SK-N-SH (cell line): ENCODE measurements around the gene MON2. TPM values are rescaled to one million over a fixed set of nuclear protein-coding genes. Genes with fewer than 3 reads are reported as not detected.

Experiments used
- CTCF ChIA-PET: fragments of 300-600, 350-600 bp; formaldehyde crosslinking; extraction: SDS; loops from one replicate; lab custom pipeline; 2021; lab: Yijun Ruan, JAX
- POLR2A ChIA-PET: fragments of 350-600 bp; sonication (Branson Sonifier 250); formaldehyde crosslinking; extraction: SDS; loops from one replicate; lab custom pipeline; 2020; ENCODE audit warnings: antibody characterized with exemption, inconsistent platforms; lab: Yijun Ruan, JAX
- DNase-seq: peaks from one replicate; pipeline ENCODE4 v3.0.0; 2012
- H2AFZ ChIP-seq: fragments of 200-600 bp; sonication (generic); 2 replicates; pipeline ENCODE4 v1.8.1; 2016; ENCODE audit warnings: antibody characterized with exemption, mild to moderate bottlenecking, low read depth
- H3F3A ChIP-seq: fragments of 200-600 bp; sonication (generic); replicated peaks from 2 replicates; pipeline ENCODE3; 2016; ENCODE audit warnings: antibody characterized with exemption, mild to moderate bottlenecking; ENCODE audit not compliant: insufficient read depth
- H3K27ac ChIP-seq, 2 experiments: fragments of 200-500 bp in 1 of 2; fragments of 200-600 bp in 1 of 2; sonication (Bioruptor generic) in 1 of 2; sonication (generic), shearing (Covaris generic) in 1 of 2; 2 replicates each; pipeline versions ENCODE4 v1.5.1 to v1.6.1; 2014 to 2016; ENCODE audit warnings: low read depth in 2 of 2, inconsistent platforms in 1 of 2, low read length in 1 of 2, mild to moderate bottlenecking in 1 of 2, mixed read lengths in 1 of 2
- H3K27me3 ChIP-seq: fragments of 200-600 bp; sonication (generic), shearing (Covaris generic); 2 replicates; pipeline ENCODE4 v1.6.1; 2016; ENCODE audit warnings: mixed run types; ENCODE audit not compliant: insufficient read depth
- H3K36me3 ChIP-seq, 2 experiments: fragments of 200-500 bp in 1 of 2; fragments of 200-600 bp in 1 of 2; sonication (Bioruptor generic) in 1 of 2; sonication (generic) in 1 of 2; replicated peaks in 1 of 2; 2 replicates each; pipeline versions ENCODE3 to v1.5.1; 2014 to 2016; ENCODE audit warnings: low read length in 1 of 2, mild to moderate bottlenecking in 1 of 2; ENCODE audit not compliant: insufficient read depth in 2 of 2, control insufficient read depth in 1 of 2
- H3K4me1 ChIP-seq, 2 experiments: fragments of 200-500 bp in 1 of 2; fragments of 200-600 bp in 1 of 2; sonication (Bioruptor generic) in 1 of 2; sonication (generic), shearing (Covaris generic) in 1 of 2; 2 replicates each; pipeline versions ENCODE4 v1.5.1 to v1.6.1; 2014 to 2016; ENCODE audit warnings: low read depth in 1 of 2, low read length in 1 of 2, mixed run types in 1 of 2; ENCODE audit not compliant: insufficient read depth in 2 of 2, control insufficient read depth in 1 of 2
- H3K4me2 ChIP-seq: fragments of 200-600 bp; sonication (generic), shearing (Covaris generic); 2 replicates; pipeline ENCODE4 v1.6.1; 2017; ENCODE audit warnings: mixed run types
- H3K4me3 ChIP-seq, 2 experiments: fragments of 200-500 bp in 1 of 2; fragments of 200-600 bp in 1 of 2; sonication (Bioruptor generic) in 1 of 2; sonication (generic), shearing (Covaris generic) in 1 of 2; 2 replicates each; pipeline versions ENCODE4 v1.5.1 to v1.8.1; 2014 to 2016; ENCODE audit warnings: low read depth in 2 of 2, inconsistent platforms in 1 of 2, low read length in 1 of 2, mild to moderate bottlenecking in 1 of 2, mixed read lengths in 1 of 2, moderate library complexity in 1 of 2
- H3K79me2 ChIP-seq: fragments of 200-600 bp; sonication (generic); 2 replicates; pipeline ENCODE4 v1.8.1; 2017; ENCODE audit warnings: mild to moderate bottlenecking; ENCODE audit not compliant: insufficient read depth
- H3K9ac ChIP-seq: fragments of 200-600 bp; sonication (generic); 2 replicates; pipeline ENCODE4 v1.6.1; 2017; ENCODE audit warnings: mixed run types
- H3K9me2 ChIP-seq: fragments of 200-600 bp; sonication (generic); 2 replicates; pipeline ENCODE4 v1.6.1; 2017; ENCODE audit warnings: mixed run types
- H3K9me3 ChIP-seq: fragments of 200-600 bp; sonication (generic); 2 replicates; pipeline ENCODE4 v1.6.1; 2017; ENCODE audit warnings: mixed run types, mild to moderate bottlenecking, moderate library complexity
- H4K20me1 ChIP-seq: fragments of 200-600 bp; sonication (generic); 2 replicates; pipeline ENCODE4 v1.6.1; 2017; ENCODE audit warnings: mild to moderate bottlenecking, mixed run types; ENCODE audit not compliant: insufficient read depth
- ELF1 ChIP-seq: IDR thresholded peaks from 2 replicates; pipeline ENCODE4 v1.4.0; 2012
- EP300 ChIP-seq, 2 experiments: IDR thresholded peaks; 2 replicates each; pipeline versions ENCODE4 v1.4.0 to v1.6.1; 2012; ENCODE audit warnings: borderline replicate concordance in 1 of 2, low read depth in 1 of 2, low read length in 1 of 2
- FOSL2 ChIP-seq: IDR thresholded peaks from 2 replicates; pipeline ENCODE4 v1.4.0; 2012; ENCODE audit warnings: low read depth, mild to moderate bottlenecking, moderate library complexity, borderline replicate concordance
- FOXJ3 ChIP-seq: sonication (generic); formaldehyde crosslinking; IDR thresholded peaks from 2 replicates; pipeline ENCODE4 v1.5.1; 2020; ENCODE audit warnings: mild to moderate bottlenecking, missing genetic modification reagents
- GABPA ChIP-seq: IDR thresholded peaks from 2 replicates; pipeline ENCODE4 v1.4.0; 2012; ENCODE audit warnings: low read depth, mild to moderate bottlenecking
- GATA2 ChIP-seq: sonication (generic); formaldehyde crosslinking; IDR thresholded peaks from 2 replicates; pipeline ENCODE4 v1.5.0; 2020; ENCODE audit warnings: mild to moderate bottlenecking, missing genetic modification reagents
- JUND ChIP-seq: IDR thresholded peaks from 2 replicates; pipeline ENCODE4 v1.4.0; 2012
- MXI1 ChIP-seq: IDR thresholded peaks from 2 replicates; pipeline ENCODE4 v1.6.1; 2012; ENCODE audit warnings: mild to moderate bottlenecking, low read depth, low read length, improper control_type of control experiment
- NRF1 ChIP-seq: IDR thresholded peaks from 2 replicates; pipeline ENCODE4 v1.6.1; 2012; ENCODE audit warnings: low read depth, mild to moderate bottlenecking, low read length
- POLR2AphosphoS5 ChIP-seq: IDR thresholded peaks from 2 replicates; pipeline ENCODE4 v1.6.1; 2012; ENCODE audit warnings: low read depth, low read length
- SIN3A ChIP-seq: IDR thresholded peaks from 2 replicates; pipeline ENCODE4 v1.6.1; 2012; ENCODE audit warnings: low read depth, mild to moderate bottlenecking, low read length, moderate library complexity, borderline replicate concordance
- TAF1 ChIP-seq: IDR thresholded peaks from 2 replicates; pipeline ENCODE4 v1.6.1; 2012; ENCODE audit warnings: low read depth, mild to moderate bottlenecking, low read length, moderate library complexity, borderline replicate concordance
- TCF12 ChIP-seq: IDR thresholded peaks from 2 replicates; pipeline ENCODE4 v1.4.0; 2012
- YY1 ChIP-seq: IDR thresholded peaks from 2 replicates; pipeline ENCODE4 v1.4.0; 2012; ENCODE audit warnings: low read depth, mild to moderate bottlenecking
- WGBS: methylation state at CpG from one replicate; pipeline ENCODE4 v1.1.6; 2017; ENCODE audit warnings: low lambda C conversion rate; 5-methylcytosine and 5-hydroxymethylcytosine counted together
- polyA plus RNA-seq, 3 experiments: library from polyadenylated mRNA; depleted of rRNA; stranded (reverse); fragments of >200 nt; gene quantifications; 2 replicates each; pipeline ENCODE4 v1.2.3, GENCODE V29; 2012
- TF ChIP-seq, protein P1 (sequence below): IDR thresholded peaks from 2 replicates; pipeline ENCODE4; 2012
- TF ChIP-seq, protein P2 (sequence below): IDR thresholded peaks from 2 replicates; pipeline ENCODE4 v1.4.0; 2012; ENCODE audit warnings: low read depth, borderline replicate concordance
- TF ChIP-seq, protein P3 (sequence below): fragments of 150-350 bp; IDR thresholded peaks from 2 replicates; pipeline ENCODE4 v1.6.1; 2016; ENCODE audit warnings: mild to moderate bottlenecking, low read depth, low read length
- TF ChIP-seq, protein P4 (sequence below): fragments of 150-350 bp; IDR thresholded peaks from 2 replicates; pipeline ENCODE4 v1.6.1; 2017; ENCODE audit warnings: antibody characterized with exemption, low read length, low read depth, borderline replicate concordance
- TF ChIP-seq, protein P5 (sequence below): fragments of 200-600 bp; sonication (generic); IDR thresholded peaks from 2 replicates; pipeline ENCODE4 v1.6.1; 2017; ENCODE audit warnings: antibody characterized with exemption, mild to moderate bottlenecking, moderate library complexity

The MON2 gene
- polyA plus RNA-seq, 1 of the 3 experiments (the other 2 are of a cell fraction): 4.4 TPM

DNA sequence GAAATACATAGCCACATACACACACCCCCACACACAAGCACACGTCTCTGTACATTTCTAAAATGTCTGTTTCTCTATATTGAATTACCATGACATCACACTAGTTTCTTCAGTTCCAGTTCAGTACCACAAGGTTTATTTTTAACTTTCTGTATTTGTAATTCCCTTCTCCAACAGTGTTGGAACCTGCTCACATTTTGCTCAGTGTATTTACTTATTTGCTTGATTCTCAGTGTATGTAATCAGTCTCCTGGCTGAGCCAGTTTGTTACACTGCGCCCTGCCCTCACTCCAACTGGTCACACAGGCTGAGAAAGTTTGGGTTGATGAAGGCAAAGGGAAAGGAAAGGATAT lies 67.1 kb downstream of the MON2 start:
- no peak for DNase-seq
- no peak overlapping the region for H3K9ac ChIP-seq
- 94% methylated on average over 2 of the region's 2 CpGs for WGBS
- H3K9me3 ChIP-seq: no peaks in the 10 kb centered on the region
- H2AFZ ChIP-seq: no peak overlapping the region
- no peaks in the 10 kb centered on the region for H3K27me3 ChIP-seq
- peaks cover 0 to 9% of the 10 kb centered on the region in 2 experiments; a peak in 2 of 4 replicates for H3K4me1 ChIP-seq
- H3F3A ChIP-seq: peaks cover 34% of the 10 kb centered on the region
- H3K27ac ChIP-seq: no peak overlapping the region
- ChIA-PET POLR2A (no interaction called here), CTCF (no interaction called here)
- peaks cover 2% of the 10 kb centered on the region for H3K79me2 ChIP-seq
- H3K9me2 ChIP-seq: no peaks in the 10 kb centered on the region
- TF ChIP-seq, protein P1, sequence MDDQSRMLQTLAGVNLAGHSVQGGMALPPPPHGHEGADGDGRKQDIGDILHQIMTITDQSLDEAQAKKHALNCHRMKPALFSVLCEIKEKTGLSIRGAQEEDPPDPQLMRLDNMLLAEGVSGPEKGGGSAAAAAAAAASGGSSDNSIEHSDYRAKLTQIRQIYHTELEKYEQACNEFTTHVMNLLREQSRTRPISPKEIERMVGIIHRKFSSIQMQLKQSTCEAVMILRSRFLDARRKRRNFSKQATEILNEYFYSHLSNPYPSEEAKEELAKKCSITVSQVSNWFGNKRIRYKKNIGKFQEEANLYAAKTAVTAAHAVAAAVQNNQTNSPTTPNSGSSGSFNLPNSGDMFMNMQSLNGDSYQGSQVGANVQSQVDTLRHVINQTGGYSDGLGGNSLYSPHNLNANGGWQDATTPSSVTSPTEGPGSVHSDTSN: no peak
- TF ChIP-seq EP300 (IDR thresholded peaks at IDR 0.05; ENCODE audit: borderline replicate concordance in 1 of 2, low read depth in 1 of 2, low read length in 1 of 2) (no peak), SIN3A (no peak), MXI1 (no peak), YY1 (no peak), POLR2AphosphoS5 (no peak), GABPA (no peak), FOSL2 (no peak), TAF1 (no peak), NRF1 (no peak), FOXJ3 (CRISPR knock-in tag) (no peak), JUND (no peak), TCF12 (no peak), ELF1 (no peak), GATA2 (CRISPR knock-in tag) (no peak)
- TF ChIP-seq, protein P2, sequence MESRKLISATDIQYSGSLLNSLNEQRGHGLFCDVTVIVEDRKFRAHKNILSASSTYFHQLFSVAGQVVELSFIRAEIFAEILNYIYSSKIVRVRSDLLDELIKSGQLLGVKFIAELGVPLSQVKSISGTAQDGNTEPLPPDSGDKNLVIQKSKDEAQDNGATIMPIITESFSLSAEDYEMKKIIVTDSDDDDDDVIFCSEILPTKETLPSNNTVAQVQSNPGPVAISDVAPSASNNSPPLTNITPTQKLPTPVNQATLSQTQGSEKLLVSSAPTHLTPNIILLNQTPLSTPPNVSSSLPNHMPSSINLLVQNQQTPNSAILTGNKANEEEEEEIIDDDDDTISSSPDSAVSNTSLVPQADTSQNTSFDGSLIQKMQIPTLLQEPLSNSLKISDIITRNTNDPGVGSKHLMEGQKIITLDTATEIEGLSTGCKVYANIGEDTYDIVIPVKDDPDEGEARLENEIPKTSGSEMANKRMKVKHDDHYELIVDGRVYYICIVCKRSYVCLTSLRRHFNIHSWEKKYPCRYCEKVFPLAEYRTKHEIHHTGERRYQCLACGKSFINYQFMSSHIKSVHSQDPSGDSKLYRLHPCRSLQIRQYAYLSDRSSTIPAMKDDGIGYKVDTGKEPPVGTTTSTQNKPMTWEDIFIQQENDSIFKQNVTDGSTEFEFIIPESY: no peak
- TF ChIP-seq, protein P3, sequence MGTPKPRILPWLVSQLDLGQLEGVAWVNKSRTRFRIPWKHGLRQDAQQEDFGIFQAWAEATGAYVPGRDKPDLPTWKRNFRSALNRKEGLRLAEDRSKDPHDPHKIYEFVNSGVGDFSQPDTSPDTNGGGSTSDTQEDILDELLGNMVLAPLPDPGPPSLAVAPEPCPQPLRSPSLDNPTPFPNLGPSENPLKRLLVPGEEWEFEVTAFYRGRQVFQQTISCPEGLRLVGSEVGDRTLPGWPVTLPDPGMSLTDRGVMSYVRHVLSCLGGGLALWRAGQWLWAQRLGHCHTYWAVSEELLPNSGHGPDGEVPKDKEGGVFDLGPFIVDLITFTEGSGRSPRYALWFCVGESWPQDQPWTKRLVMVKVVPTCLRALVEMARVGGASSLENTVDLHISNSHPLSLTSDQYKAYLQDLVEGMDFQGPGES: no peak
- TF ChIP-seq, protein P4, sequence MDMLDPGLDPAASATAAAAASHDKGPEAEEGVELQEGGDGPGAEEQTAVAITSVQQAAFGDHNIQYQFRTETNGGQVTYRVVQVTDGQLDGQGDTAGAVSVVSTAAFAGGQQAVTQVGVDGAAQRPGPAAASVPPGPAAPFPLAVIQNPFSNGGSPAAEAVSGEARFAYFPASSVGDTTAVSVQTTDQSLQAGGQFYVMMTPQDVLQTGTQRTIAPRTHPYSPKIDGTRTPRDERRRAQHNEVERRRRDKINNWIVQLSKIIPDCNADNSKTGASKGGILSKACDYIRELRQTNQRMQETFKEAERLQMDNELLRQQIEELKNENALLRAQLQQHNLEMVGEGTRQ: no peak
- TF ChIP-seq, protein P5, sequence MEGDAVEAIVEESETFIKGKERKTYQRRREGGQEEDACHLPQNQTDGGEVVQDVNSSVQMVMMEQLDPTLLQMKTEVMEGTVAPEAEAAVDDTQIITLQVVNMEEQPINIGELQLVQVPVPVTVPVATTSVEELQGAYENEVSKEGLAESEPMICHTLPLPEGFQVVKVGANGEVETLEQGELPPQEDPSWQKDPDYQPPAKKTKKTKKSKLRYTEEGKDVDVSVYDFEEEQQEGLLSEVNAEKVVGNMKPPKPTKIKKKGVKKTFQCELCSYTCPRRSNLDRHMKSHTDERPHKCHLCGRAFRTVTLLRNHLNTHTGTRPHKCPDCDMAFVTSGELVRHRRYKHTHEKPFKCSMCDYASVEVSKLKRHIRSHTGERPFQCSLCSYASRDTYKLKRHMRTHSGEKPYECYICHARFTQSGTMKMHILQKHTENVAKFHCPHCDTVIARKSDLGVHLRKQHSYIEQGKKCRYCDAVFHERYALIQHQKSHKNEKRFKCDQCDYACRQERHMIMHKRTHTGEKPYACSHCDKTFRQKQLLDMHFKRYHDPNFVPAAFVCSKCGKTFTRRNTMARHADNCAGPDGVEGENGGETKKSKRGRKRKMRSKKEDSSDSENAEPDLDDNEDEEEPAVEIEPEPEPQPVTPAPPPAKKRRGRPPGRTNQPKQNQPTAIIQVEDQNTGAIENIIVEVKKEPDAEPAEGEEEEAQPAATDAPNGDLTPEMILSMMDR: no peak
- no peaks in the 10 kb centered on the region for H4K20me1 ChIP-seq
- H3K4me2 ChIP-seq: no peak overlapping the region
- peaks cover 47 to 50% of the 10 kb centered on the region in 2 experiments for H3K36me3 ChIP-seq
- H3K4me3 ChIP-seq: no peak overlapping the region
